A673 (cell line): ENCODE results near the gene FBXO34.

ENCODE experiments used
- CTCF ChIP-seq: fragments of 300-800, 200-600 bp; sonication (generic); conservative IDR thresholded peaks from 2 replicates; pipeline ENCODE4 v1.5.1; 2017; ENCODE audit warnings: low read depth, mild to moderate bottlenecking, antibody characterized with exemption, low read length, moderate library complexity, mixed read lengths
- EZH2 ChIP-seq: fragments of 200-600 bp; sonication (generic); IDR thresholded peaks from 2 replicates; pipeline ENCODE4 v1.6.1; 2017; ENCODE audit warnings: borderline replicate concordance, low read depth, mild to moderate bottlenecking, mixed read lengths, antibody characterized with exemption, low read length; ENCODE audit not compliant: poor library complexity, severe bottlenecking

- TF ChIP-seq EZH2: no peak
- TF ChIP-seq CTCF: no peak
Observed at GRCh38 chr14:55361190-55361589, 90.0 kb downstream of the FBXO34 start.
